ENCODE data around the gene OCA2. TPM values are rescaled to one million over a fixed set of nuclear protein-coding genes. Genes with fewer than 3 reads are reported as not detected.

Gene OCA2
- total RNA-seq, 2 experiments from 2014 or later: not detected

- ChIA-PET POLR2A (interaction anchor here (0.5 kb wide), 1 partner anchor 340 kb away, joined by 3 read pairs; no protein-coding TSS in a partner anchor), CTCF (ENCODE audit: unreplicated experiment) (no interaction called here)
- no peak overlapping the region for H3K4me3 ChIP-seq (ENCODE audit: low read depth, low read length, poor library complexity, severe bottlenecking)
- H3K9me2 ChIP-seq (ENCODE audit: insufficient read depth, low read length): no peaks in the 10 kb centered on the region
- TF ChIP-seq, protein P1, sequence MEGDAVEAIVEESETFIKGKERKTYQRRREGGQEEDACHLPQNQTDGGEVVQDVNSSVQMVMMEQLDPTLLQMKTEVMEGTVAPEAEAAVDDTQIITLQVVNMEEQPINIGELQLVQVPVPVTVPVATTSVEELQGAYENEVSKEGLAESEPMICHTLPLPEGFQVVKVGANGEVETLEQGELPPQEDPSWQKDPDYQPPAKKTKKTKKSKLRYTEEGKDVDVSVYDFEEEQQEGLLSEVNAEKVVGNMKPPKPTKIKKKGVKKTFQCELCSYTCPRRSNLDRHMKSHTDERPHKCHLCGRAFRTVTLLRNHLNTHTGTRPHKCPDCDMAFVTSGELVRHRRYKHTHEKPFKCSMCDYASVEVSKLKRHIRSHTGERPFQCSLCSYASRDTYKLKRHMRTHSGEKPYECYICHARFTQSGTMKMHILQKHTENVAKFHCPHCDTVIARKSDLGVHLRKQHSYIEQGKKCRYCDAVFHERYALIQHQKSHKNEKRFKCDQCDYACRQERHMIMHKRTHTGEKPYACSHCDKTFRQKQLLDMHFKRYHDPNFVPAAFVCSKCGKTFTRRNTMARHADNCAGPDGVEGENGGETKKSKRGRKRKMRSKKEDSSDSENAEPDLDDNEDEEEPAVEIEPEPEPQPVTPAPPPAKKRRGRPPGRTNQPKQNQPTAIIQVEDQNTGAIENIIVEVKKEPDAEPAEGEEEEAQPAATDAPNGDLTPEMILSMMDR (conservative IDR thresholded peaks at IDR 0.05; ENCODE audit: low read length): no peak
- TF ChIP-seq EZH2phosphoT487 (IDR thresholded peaks at IDR 0.05; ENCODE audit: borderline replicate concordance, low read depth, low read length): no peak
- no peak for DNase-seq (ENCODE audit: low spot score)
- intact Hi-C loops (cut with micrococcal nuclease; ENCODE audit: unreplicated experiment): no loop called here
- no peak overlapping the region for H2AFZ ChIP-seq (ENCODE audit: low read length)
- no peaks in the 10 kb centered on the region for H3K9me3 ChIP-seq (ENCODE audit: low read length)
- H3K79me2 ChIP-seq (ENCODE audit: insufficient read depth, low read depth, low read length): no peaks in the 10 kb centered on the region
- H3K4me2 ChIP-seq (ENCODE audit: low read length): no peak overlapping the region
- no TSS peak for BruUV-seq (replicated peaks)
- no peaks in the 10 kb centered on the region for H3K36me3 ChIP-seq (ENCODE audit: insufficient read depth, low read length)
- no peaks in the 10 kb centered on the region for H4K20me1 ChIP-seq (ENCODE audit: insufficient read depth, low read length)
- H3K4me1 ChIP-seq (ENCODE audit: insufficient read depth, low read length, poor library complexity, severe bottlenecking): no peaks in the 10 kb centered on the region
- no peak overlapping the region for H3K27ac ChIP-seq (ENCODE audit: low read depth, low read length, poor library complexity, severe bottlenecking)
Observed at GRCh38 chr15:28005004-28005527, 94.0 kb downstream of the OCA2 start.

GRCh38 chr15:28004143-28005003 is 94.7 kb downstream of the OCA2 start:
- Histone ChIP-seq H3K36me3 (ENCODE audit: insufficient read depth, low read length) (no peaks in the 10 kb centered on the region), H3K9me2 (ENCODE audit: insufficient read depth, low read length) (no peaks in the 10 kb centered on the region), H3K79me2 (ENCODE audit: insufficient read depth, low read depth, low read length) (no peaks in the 10 kb centered on the region), H3K4me2 (ENCODE audit: low read length) (no peak overlapping the region), H2AFZ (ENCODE audit: low read length) (no peak overlapping the region), H3K4me3 (ENCODE audit: low read depth, low read length, poor library complexity, severe bottlenecking) (no peak overlapping the region), H4K20me1 (ENCODE audit: insufficient read depth, low read length) (no peaks in the 10 kb centered on the region), H3K4me1 (ENCODE audit: insufficient read depth, low read length, poor library complexity, severe bottlenecking) (no peaks in the 10 kb centered on the region), H3K9me3 (ENCODE audit: low read length) (no peaks in the 10 kb centered on the region), H3K27ac (ENCODE audit: low read depth, low read length, poor library complexity, severe bottlenecking) (no peak overlapping the region)
- TF ChIP-seq EZH2phosphoT487 (IDR thresholded peaks at IDR 0.05; ENCODE audit: borderline replicate concordance, low read depth, low read length): no peak
- TF ChIP-seq, protein P1 (conservative IDR thresholded peaks at IDR 0.05; ENCODE audit: low read length): no peak
- DNase-seq (ENCODE audit: low spot score): no peak
- intact Hi-C loops (cut with micrococcal nuclease; ENCODE audit: unreplicated experiment): no loop called here
- BruUV-seq (replicated peaks): no TSS peak
- CTCF ChIA-PET (ENCODE audit: unreplicated experiment): no interaction called here
- POLR2A ChIA-PET: no interaction called here
